CD4-positive, alpha-beta T cell (primary cell): ENCODE data around the gene RBM18. TPM values are rescaled to one million over a fixed set of nuclear protein-coding genes. Genes with fewer than 3 reads are reported as not detected.

ENCODE experiments used
- ATAC-seq: fragments of 200-7000 bp; cut with Tn5 transposase; one replicate; pipeline ENCODE4 v1.10.0; 2022; ENCODE audit warnings: mild to moderate bottlenecking; ENCODE audit not compliant: poor library complexity
- CTCF ChIA-PET: fragments of 350-600 bp; sonication (Branson Sonifier 250); formaldehyde crosslinking; loops from one replicate; lab custom pipeline; 2021; ENCODE audit warnings: antibody characterized with exemption, inconsistent platforms; lab: Charles Lee
- POLR2A ChIA-PET: fragments of 350-600 bp; sonication (Branson Sonifier 250); formaldehyde crosslinking; loops from one replicate; lab custom pipeline; 2021; ENCODE audit warnings: antibody characterized with exemption, inconsistent platforms; lab: Charles Lee
- DNase-seq, 14 experiments: peaks; one replicate each; pipeline ENCODE4 v3.0.0-alpha.2; 2013 to 2020; ENCODE audit warnings: mixed read lengths in 2 of 14
- H3K27ac ChIP-seq, 2 donors: one replicate each; pipeline versions ENCODE4 v1.5.1 to v1.7.0; 2013; ENCODE audit warnings: low read length in 2 of 2, low read depth in 1 of 2, mild to moderate bottlenecking in 1 of 2
- H3K27me3 ChIP-seq, 2 experiments: 1 replicate in 1 of 2; 2 replicates in 1 of 2; pipeline versions ENCODE4 v1.6.1 to v1.7.0; 2013; ENCODE audit warnings: low read length in 2 of 2, control low read depth in 1 of 2, mild to moderate bottlenecking in 1 of 2, moderate library complexity in 1 of 2; ENCODE audit not compliant: insufficient read depth in 2 of 2, control insufficient read depth in 1 of 2
- H3K36me3 ChIP-seq: one replicate; pipeline ENCODE4 v1.6.1; 2013; ENCODE audit warnings: low read length, control low read depth; ENCODE audit not compliant: insufficient read depth
- H3K4me1 ChIP-seq: one replicate; pipeline ENCODE4 v1.6.1; 2013; ENCODE audit warnings: low read length, control low read depth; ENCODE audit not compliant: insufficient read depth
- H3K4me3 ChIP-seq: one replicate; pipeline ENCODE4 v1.5.1; 2013; ENCODE audit warnings: mild to moderate bottlenecking, low read length, moderate library complexity
- H3K9me3 ChIP-seq, 2 experiments: 1 replicate in 1 of 2; 2 replicates in 1 of 2; pipeline versions ENCODE4 v1.6.1 to v1.7.0; 2013; ENCODE audit warnings: low read length in 2 of 2, mild to moderate bottlenecking in 2 of 2, control low read depth in 1 of 2, moderate library complexity in 1 of 2; ENCODE audit not compliant: control insufficient read depth in 1 of 2, insufficient read depth in 1 of 2
- H3K27ac Mint-ChIP-seq: one replicate; pipeline ENCODE4 v1.8.0; 2020; ENCODE audit warnings: mixed read lengths
- H3K27me3 Mint-ChIP-seq: one replicate; pipeline ENCODE4 v1.8.0; 2021; ENCODE audit warnings: mixed read lengths
- H3K36me3 Mint-ChIP-seq: one replicate; pipeline ENCODE4 v1.8.0; 2021; ENCODE audit warnings: low read depth, mixed read lengths
- H3K4me1 Mint-ChIP-seq: one replicate; pipeline ENCODE4 v1.8.0; 2021; ENCODE audit warnings: low read depth, mixed read lengths
- H3K4me3 Mint-ChIP-seq: one replicate; pipeline ENCODE4 v1.8.0; 2020; ENCODE audit warnings: mild to moderate bottlenecking, mixed read lengths
- H3K9me3 Mint-ChIP-seq: one replicate; pipeline ENCODE4 v1.8.0; 2020; ENCODE audit warnings: mixed read lengths
- intact Hi-C, 2 experiments: fragments of 100-400 bp; cut with DNase I in 1 of 2; cut with micrococcal nuclease in 1 of 2; formaldehyde crosslinking; loops; one replicate each; pipeline versions ENCODE4 v1.15.1 to v1.9.0; 2023 to 2025; cut with DNase I, micrococcal nuclease
- total RNA-seq, 174 experiments: library from RNA in 2 of 174; stranded (reverse) in 2 of 174; gene quantifications; one replicate each; pipeline ENCODE4 v1.2.3 and lab custom pipeline; 2021 to 2026
- TF ChIP-seq, protein P1 (sequence below): fragments of 200-600 bp; IDR thresholded peaks from one replicate; pipeline ENCODE4 v1.8.0; 2022; ENCODE audit warnings: antibody characterized with exemption, mild to moderate bottlenecking

RBM18 gene
- total RNA-seq, 2 experiments from 2014 or later = 25.9 to 27.0 TPM

DNA sequence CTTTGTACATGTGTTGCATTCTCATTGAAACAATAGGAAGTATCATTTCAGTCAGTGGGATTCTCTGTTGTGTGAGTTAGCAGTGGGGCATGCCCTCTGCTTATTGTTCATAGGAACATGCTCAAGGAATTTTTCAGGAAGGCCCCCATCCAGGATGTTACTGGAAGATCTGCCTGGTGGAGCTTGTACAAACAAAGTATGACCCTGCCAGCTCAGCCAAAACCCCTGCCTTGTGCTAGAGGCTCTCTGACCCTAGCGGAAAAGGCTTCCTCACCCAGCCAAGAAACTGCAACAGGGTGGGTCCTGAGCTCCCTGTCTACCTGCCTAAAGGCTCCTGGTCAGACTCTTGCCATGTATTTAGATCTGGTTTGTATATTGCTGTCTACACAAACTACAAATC, 43.3 kb upstream of the RBM18 start:
- Mint-ChIP-seq H3K36me3 (peaks cover 78% of the 10 kb centered on the region), H3K4me1 (no peaks in the 10 kb centered on the region)

DNA sequence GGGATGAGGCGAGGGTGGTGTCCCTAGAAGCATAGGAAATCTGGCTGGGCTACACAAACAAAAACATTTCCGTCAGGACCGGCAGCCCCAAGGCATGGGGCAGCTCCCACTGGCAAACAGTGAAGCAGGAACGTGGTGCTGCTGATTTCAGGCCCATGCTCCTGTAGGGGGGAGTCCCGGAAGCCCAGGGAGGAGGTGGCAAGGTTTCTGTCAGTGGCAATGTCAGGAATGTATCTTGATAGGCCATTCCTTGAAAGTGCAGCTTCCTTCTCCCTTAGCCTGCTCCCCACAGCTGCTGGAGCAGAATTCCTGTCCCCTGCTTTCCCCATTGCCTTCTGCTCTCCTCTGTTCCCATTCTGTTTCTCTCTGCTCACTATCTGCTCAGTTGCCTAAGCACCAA, 42.4 kb upstream of the RBM18 start:
- Mint-ChIP-seq H3K27ac (no peak overlapping the region), H3K36me3 (peaks cover 78% of the 10 kb centered on the region)
- POLR2A ChIA-PET = no interaction called here

More for the DNA sequence above, 43.3 kb upstream of the RBM18 start:
- H3K4me3 ChIP-seq = no peak overlapping the region
- no peaks in the 10 kb centered on the region for H3K9me3 Mint-ChIP-seq
- H3K27me3 ChIP-seq = no peaks in the 10 kb centered on the region
- no peak overlapping the region for H3K27ac Mint-ChIP-seq
- ATAC-seq (no peak), DNase-seq (no peak)
- peaks cover 66% of the 10 kb centered on the region for H3K36me3 ChIP-seq
- intact Hi-C loops = no loop called here
- no peaks in the 10 kb centered on the region for H3K27me3 Mint-ChIP-seq
- no peak overlapping the region for H3K4me3 Mint-ChIP-seq
- ChIA-PET POLR2A (no interaction called here), CTCF (interaction anchor here (0.7 kb wide), 1 partner anchor 185 kb away, joined by 4 read pairs; no protein-coding TSS in a partner anchor)
- TF ChIP-seq, protein P1, sequence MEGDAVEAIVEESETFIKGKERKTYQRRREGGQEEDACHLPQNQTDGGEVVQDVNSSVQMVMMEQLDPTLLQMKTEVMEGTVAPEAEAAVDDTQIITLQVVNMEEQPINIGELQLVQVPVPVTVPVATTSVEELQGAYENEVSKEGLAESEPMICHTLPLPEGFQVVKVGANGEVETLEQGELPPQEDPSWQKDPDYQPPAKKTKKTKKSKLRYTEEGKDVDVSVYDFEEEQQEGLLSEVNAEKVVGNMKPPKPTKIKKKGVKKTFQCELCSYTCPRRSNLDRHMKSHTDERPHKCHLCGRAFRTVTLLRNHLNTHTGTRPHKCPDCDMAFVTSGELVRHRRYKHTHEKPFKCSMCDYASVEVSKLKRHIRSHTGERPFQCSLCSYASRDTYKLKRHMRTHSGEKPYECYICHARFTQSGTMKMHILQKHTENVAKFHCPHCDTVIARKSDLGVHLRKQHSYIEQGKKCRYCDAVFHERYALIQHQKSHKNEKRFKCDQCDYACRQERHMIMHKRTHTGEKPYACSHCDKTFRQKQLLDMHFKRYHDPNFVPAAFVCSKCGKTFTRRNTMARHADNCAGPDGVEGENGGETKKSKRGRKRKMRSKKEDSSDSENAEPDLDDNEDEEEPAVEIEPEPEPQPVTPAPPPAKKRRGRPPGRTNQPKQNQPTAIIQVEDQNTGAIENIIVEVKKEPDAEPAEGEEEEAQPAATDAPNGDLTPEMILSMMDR = no peak
- H3K9me3 ChIP-seq = no peaks in the 10 kb centered on the region
- no peak overlapping the region for H3K27ac ChIP-seq
- H3K4me1 ChIP-seq = no peaks in the 10 kb centered on the region

DNA sequence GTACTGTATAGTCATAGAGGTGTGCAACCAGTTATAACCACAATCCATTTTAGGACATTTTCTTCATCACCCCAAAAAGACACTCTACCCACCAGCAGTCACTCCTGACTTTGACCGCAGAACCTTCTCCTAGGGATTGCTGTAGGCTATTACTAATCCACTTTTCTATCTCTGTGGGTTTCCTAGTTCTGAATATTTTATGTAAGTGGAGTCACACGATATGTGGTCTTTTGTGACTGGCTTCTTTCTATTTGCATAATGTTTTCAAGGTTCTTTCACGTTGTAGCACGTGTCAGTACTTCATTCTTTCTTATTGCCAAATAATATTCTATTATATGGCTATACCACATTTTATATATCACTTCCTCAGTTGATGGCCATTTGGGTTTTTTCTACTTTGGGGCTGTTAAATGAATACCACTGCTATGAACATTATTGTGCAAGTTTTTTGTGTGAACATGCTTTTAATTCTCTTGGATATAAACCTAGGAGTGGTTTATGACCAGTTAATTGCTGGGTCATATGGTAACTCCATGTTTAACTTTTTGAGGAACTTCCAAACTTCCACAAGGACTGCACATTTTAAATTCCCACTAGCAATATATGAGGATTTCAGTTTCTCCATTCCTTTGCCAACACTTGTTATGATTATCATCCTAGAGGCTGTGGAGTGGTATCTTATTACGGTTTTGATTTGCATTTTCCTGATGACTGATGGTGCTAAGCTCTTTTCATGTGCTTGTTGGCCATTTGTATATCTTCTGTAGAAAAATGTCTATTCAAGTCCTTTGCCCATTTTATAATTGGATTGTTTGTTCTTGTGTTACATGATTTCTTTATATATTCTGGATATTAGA, 37.8 kb upstream of the RBM18 start:
- no peaks in the 10 kb centered on the region for H3K4me1 ChIP-seq
- no peaks in the 10 kb centered on the region for H3K9me3 ChIP-seq
- ChIA-PET CTCF (no interaction called here), POLR2A (no interaction called here)
- Mint-ChIP-seq H3K27me3 (no peaks in the 10 kb centered on the region), H3K27ac (no peak overlapping the region), H3K4me1 (peaks cover 4% of the 10 kb centered on the region), H3K9me3 (no peaks in the 10 kb centered on the region), H3K36me3 (peaks cover 84% of the 10 kb centered on the region), H3K4me3 (no peak overlapping the region)
- ATAC-seq (no peak), DNase-seq (no peak)
- H3K27me3 ChIP-seq = no peaks in the 10 kb centered on the region
- H3K36me3 ChIP-seq = peaks cover 57% of the 10 kb centered on the region
- no peak overlapping the region for H3K4me3 ChIP-seq
- TF ChIP-seq, protein P1 = no peak
- H3K27ac ChIP-seq = no peak overlapping the region
- intact Hi-C loops = no loop called here

More for the DNA sequence above, 42.4 kb upstream of the RBM18 start:
- peaks cover 64% of the 10 kb centered on the region for H3K36me3 ChIP-seq
- H3K4me1 ChIP-seq = no peaks in the 10 kb centered on the region
- Mint-ChIP-seq H3K4me3 (no peak overlapping the region), H3K4me1 (no peaks in the 10 kb centered on the region), H3K27me3 (no peaks in the 10 kb centered on the region), H3K9me3 (no peaks in the 10 kb centered on the region)
- no peak overlapping the region for H3K4me3 ChIP-seq
- H3K27ac ChIP-seq = no peak overlapping the region
- ATAC-seq (no peak), DNase-seq (no peak)
- intact Hi-C loops = no loop called here
- no peaks in the 10 kb centered on the region for H3K9me3 ChIP-seq
- CTCF ChIA-PET = no interaction called here
- H3K27me3 ChIP-seq = no peaks in the 10 kb centered on the region
- TF ChIP-seq, protein P1 = no peak
